ENCODE results near the gene DTX3. TPM values are rescaled to one million over a fixed set of nuclear protein-coding genes. Genes with fewer than 3 reads are reported as not detected.

DTX3 gene
- total and polyA plus RNA-seq, 4 donors = 1.1 to 3.2 (median 1.4) TPM

DNA sequence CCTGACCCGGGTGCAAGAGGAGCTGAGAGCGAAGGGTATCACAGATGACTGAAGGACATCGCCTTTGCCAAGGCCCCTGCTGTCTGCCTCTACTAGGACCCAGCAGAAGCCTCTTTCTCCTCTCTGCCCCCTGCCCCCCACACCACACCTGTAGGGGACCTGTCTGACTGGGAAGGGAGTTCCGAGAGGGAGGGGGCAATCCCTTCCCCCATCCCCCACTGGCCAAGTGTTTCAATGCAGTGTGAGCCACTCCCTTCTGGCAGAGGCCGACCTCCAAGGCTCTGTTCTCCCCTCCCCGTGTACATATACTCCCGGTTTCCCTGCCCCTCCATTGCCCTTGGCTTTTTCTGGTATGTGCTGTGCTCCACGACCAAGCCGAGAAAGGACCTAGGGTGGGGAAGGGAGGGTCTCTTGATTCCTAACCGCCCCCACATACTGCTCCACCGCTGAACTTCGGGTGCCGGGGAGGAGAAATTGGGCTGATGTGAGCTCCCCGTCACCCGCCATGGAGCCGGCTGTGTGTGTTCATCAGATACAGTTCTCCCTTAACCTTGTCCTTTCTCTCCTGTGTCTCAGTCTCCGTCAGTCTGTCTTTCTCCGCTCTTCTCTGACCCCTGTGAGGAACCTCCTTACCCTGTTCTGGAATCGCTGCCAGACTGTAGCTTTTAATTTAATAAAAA is 4.6 kb downstream of the DTX3 start:
- H3K4me3 ChIP-seq (ENCODE audit: low read depth in 1 of 3, low read length in 3 of 3) = no peak overlapping the region
- H3K4me1 ChIP-seq (ENCODE audit: control insufficient read depth in 4 of 4, insufficient read depth in 4 of 4, low read length in 3 of 4) = peaks cover 0 to 12% (median 11%) of the 10 kb centered on the region in 4 donors
- 57% methylated on average over 19 of the region's 19 CpGs for WGBS
- H3K9me3 ChIP-seq (ENCODE audit: control insufficient read depth in 4 of 4, low read length in 3 of 4) = no peaks in the 10 kb centered on the region
- no peak for DNase-seq (ENCODE audit: low spot score)
- no peak overlapping the region for H3K27ac ChIP-seq (ENCODE audit: low read depth in 1 of 2, low read length in 2 of 2)
- peaks cover 0 to 12% (median 5%) of the 10 kb centered on the region in 4 donors for H3K27me3 ChIP-seq (ENCODE audit: control insufficient read depth in 4 of 4, insufficient read depth in 4 of 4, low read length in 3 of 4)
- H3K9ac ChIP-seq (ENCODE audit: low read depth in 1 of 2, low read length in 2 of 2) = no peak overlapping the region
- TF ChIP-seq, protein P1, sequence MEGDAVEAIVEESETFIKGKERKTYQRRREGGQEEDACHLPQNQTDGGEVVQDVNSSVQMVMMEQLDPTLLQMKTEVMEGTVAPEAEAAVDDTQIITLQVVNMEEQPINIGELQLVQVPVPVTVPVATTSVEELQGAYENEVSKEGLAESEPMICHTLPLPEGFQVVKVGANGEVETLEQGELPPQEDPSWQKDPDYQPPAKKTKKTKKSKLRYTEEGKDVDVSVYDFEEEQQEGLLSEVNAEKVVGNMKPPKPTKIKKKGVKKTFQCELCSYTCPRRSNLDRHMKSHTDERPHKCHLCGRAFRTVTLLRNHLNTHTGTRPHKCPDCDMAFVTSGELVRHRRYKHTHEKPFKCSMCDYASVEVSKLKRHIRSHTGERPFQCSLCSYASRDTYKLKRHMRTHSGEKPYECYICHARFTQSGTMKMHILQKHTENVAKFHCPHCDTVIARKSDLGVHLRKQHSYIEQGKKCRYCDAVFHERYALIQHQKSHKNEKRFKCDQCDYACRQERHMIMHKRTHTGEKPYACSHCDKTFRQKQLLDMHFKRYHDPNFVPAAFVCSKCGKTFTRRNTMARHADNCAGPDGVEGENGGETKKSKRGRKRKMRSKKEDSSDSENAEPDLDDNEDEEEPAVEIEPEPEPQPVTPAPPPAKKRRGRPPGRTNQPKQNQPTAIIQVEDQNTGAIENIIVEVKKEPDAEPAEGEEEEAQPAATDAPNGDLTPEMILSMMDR (IDR thresholded peaks at IDR 0.05; ENCODE audit: low read depth, low read length, missing input control) = no peak
- TF ChIP-seq GABPA (IDR thresholded peaks at IDR 0.05 in 1 of 2, conservative IDR thresholded peaks at IDR 0.05 in 1 of 2) (no peak), YY1 (IDR thresholded peaks at IDR 0.05) (no peak)
- no peaks in the 10 kb centered on the region for H3K36me3 ChIP-seq (ENCODE audit: control insufficient read depth in 4 of 4, insufficient read depth in 3 of 4, low read depth in 1 of 4, low read length in 3 of 4)

GRCh38 chr12:57609781-57610553 is 5.3 kb downstream of the DTX3 start:
- H3K9ac ChIP-seq (ENCODE audit: low read depth in 1 of 2, low read length in 2 of 2) = no peak overlapping the region
- H3K9me3 ChIP-seq (ENCODE audit: control insufficient read depth in 4 of 4, low read length in 3 of 4) = no peaks in the 10 kb centered on the region
- peaks cover 0 to 12% (median 11%) of the 10 kb centered on the region in 4 donors for H3K4me1 ChIP-seq (ENCODE audit: control insufficient read depth in 4 of 4, insufficient read depth in 4 of 4, low read length in 3 of 4)
- TF ChIP-seq YY1 (IDR thresholded peaks at IDR 0.05) (no peak), NR2F2 (IDR thresholded peaks at IDR 0.05) (peak; percentile 31)
- H3K4me3 ChIP-seq (ENCODE audit: low read depth in 1 of 3, low read length in 3 of 3) = no peak overlapping the region
- H3K27ac ChIP-seq (ENCODE audit: low read depth in 1 of 2, low read length in 2 of 2) = peak overlapping the region in 1 of 2 donors; percentile 53
- H3K36me3 ChIP-seq (ENCODE audit: control insufficient read depth in 4 of 4, insufficient read depth in 3 of 4, low read depth in 1 of 4, low read length in 3 of 4) = no peaks in the 10 kb centered on the region
- DNase-seq (ENCODE audit: low spot score) = no peak
- WGBS = 16% methylated on average over 34 of the region's 34 CpGs
- H3K27me3 ChIP-seq (ENCODE audit: control insufficient read depth in 4 of 4, insufficient read depth in 4 of 4, low read length in 3 of 4) = peaks cover 0 to 9% (median 4%) of the 10 kb centered on the region in 4 donors

DNA sequence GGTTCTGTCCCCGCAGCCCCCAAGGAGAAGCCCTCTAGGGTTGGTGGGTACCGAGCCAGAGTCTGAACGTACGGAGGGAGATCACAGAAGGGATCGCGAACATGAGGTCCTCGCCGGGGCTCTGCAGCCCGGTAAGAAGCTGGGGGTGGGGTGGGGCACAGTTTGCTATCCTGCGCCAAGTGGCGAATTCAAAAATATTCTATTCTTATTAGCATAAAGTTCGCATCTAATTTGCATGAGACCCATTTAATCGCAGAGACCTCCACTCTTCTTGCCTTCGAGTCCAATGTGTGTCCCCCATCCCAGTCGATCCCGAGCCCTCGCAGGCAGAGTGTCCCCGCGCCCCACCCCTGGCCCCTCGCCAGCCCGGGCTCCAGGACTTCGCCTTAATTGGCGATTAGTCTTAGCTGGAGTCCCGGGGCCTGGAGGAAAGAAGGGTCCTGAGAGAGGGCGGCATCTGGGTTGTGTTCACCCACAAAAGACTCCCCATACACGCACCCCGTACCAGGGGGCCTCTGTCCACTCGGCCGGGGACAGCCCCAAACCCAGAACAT is 6.0 kb downstream of the DTX3 start:
- Histone ChIP-seq H3K27ac (ENCODE audit: low read depth in 1 of 2, low read length in 2 of 2) (peak overlapping the region; percentile 53 to 54), H3K36me3 (ENCODE audit: control insufficient read depth in 4 of 4, insufficient read depth in 3 of 4, low read depth in 1 of 4, low read length in 3 of 4) (no peaks in the 10 kb centered on the region), H3K4me3 (ENCODE audit: low read depth in 1 of 3, low read length in 3 of 3) (peak overlapping the region in 1 of 3 donors; percentile 6), H3K9ac (ENCODE audit: low read depth in 1 of 2, low read length in 2 of 2) (no peak overlapping the region), H3K4me1 (ENCODE audit: control insufficient read depth in 4 of 4, insufficient read depth in 4 of 4, low read length in 3 of 4) (peaks cover 0 to 12% (median 11%) of the 10 kb centered on the region in 4 donors), H3K9me3 (ENCODE audit: control insufficient read depth in 4 of 4, low read length in 3 of 4) (no peaks in the 10 kb centered on the region), H3K27me3 (ENCODE audit: control insufficient read depth in 4 of 4, insufficient read depth in 4 of 4, low read length in 3 of 4) (peaks cover 0 to 8% (median 3%) of the 10 kb centered on the region in 4 donors)
- 6% methylated on average over 29 of the region's 29 CpGs for WGBS
- no peak for DNase-seq (ENCODE audit: low spot score)
- TF ChIP-seq ATF3 (IDR thresholded peaks at IDR 0.05) (no peak), HNF4A (conservative IDR thresholded peaks at IDR 0.05) (no peak), TAF1 (conservative IDR thresholded peaks at IDR 0.05) (no peak), EGR1 (IDR thresholded peaks at IDR 0.05; ENCODE audit: low read depth in 2 of 2) (no peak), REST (IDR thresholded peaks at IDR 0.05) (no peak)
